GM21717 (cell line): ENCODE data around the gene ZNF474.

Experiments
- ATAC-seq: cut with Tn5 transposase; IDR thresholded peaks from one replicate; pipeline ENCODE4 v1.9.1; 2021; ENCODE audit warnings: mild to moderate bottlenecking, moderate library complexity; ENCODE audit not compliant: unreplicated experiment

The ZNF474 gene

DNA sequence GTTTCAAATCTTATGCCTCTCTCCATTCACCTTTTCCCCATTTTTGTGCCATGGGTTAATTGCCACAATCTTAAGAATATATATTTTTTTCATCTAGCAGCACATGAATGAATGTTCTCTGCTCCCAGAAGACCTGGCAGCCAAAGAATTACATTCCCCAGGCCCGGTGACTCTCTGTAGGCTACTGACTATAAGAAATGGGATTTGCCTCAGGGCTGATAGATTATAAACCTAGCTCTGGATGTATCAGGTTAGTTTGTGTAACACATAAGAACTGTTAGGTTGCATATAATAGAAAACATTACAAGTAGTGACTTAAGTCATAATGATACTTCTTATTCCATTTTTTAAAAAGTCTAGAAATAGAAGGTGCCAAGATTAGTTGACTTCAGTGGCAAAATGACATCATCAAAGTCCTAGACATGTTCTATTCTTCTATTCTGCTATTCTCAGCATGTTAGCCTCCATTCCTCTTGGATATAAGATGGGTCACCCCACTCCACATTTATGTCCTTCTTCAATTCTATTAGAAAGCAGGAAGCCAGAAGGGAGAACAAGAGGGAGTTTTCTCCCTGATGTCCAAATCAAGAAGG, 10.9 kb upstream of the ZNF474 start:
- no peak for ATAC-seq

DNA sequence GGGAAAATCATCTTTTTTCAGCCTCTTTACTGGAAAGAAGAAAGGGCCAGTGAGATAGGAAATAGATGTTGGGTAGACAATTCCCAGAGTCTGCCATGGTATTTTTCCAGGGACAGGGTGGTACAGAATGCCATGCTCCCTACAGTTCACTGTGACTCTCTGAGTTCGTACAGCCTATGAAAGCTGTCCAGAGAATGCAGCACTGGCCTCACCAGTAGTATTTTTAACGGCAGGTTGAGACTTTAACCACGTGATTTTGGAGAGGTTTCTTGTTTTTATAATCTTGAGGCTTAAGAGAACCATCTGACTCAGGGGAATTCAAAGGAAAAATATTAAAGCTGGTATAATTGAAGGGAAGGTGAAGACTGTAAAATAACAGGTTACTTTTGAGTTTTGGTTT, 10.1 kb upstream of the ZNF474 start:
- no peak for ATAC-seq

DNA sequence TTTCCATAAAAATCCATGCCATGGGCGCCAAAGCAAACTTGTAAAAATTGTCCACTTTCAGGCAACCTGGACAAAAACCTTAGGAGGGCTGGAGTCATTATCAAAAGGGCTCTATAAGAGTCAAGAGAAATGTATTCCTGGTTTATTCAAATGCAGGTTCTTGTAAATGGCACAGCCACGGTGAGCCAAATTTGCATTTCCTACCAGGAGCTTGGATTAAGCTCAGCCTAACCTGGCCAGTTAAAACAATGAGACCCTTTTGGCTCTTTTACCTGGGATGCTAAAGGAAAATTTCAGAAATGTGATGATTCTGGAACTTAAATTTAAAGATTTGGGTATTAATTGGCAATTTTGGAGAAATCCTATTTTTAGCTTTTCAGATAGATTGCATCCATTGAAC, 8.9 kb upstream of the ZNF474 start:
- no peak for ATAC-seq

DNA sequence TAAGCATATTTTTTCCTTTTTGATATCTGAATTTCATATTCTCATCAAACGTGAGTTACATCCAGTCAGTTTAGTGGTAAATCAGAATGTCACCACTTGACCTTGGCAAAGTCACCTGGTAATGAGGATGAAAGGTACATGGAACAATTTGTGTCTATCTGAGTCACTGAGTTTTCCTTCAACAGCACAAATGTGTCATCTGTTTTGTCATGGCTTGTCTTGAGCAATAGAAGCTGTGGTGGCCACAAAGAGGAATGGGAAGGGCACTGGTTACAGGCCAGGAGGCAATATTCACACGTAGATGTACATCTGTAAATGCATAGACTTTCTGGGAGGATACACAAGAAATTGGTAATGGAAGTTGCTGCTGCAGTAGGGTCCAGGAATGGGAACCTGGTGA, 8.4 kb upstream of the ZNF474 start:
- ATAC-seq = no peak

DNA sequence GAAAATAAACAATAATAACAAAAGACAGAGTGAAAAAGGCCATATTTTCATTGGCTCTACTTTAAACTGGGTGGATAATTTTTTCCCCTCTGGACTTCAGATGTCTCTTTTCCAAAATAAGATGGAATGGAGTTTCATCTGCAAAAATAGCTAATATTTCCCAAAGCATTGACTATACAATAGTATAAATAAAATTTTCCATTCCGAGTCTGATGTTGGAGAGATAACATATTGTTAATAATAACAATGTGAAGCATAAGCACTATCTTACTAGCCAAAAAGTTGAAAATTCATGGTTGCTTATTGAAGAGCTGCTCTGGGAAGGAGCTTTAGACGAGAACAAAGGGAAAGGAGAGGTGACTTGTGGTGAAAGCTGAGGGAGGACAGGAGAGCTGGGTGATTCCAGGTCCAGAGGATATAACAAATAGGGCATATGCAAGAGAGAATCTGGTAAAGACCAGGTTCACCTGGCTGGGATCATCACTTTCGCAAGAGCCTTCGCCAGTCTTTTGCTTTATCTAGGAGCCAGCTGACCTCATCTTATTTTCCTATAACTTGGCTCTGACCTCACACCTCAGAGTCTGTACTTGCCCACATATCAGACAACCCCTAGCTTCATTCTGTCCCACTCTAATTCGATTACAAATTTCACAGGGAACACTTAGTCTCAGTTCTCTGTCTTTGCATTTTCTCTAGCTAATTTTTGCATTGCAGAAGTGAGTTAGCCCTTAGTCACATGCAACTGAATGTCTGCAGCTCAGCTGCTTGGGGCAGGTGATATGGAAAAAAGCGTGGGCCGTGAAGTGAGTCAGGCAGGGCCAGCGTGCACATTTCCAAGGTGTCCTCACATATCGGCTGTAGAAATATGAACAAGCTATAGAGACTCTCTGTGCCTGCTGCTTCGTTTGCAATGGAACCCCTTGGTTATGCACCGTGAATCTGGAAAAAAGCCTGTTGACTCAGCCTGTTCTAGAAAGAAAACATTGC, 7.6 kb upstream of the ZNF474 start:
- ATAC-seq = no peak

DNA sequence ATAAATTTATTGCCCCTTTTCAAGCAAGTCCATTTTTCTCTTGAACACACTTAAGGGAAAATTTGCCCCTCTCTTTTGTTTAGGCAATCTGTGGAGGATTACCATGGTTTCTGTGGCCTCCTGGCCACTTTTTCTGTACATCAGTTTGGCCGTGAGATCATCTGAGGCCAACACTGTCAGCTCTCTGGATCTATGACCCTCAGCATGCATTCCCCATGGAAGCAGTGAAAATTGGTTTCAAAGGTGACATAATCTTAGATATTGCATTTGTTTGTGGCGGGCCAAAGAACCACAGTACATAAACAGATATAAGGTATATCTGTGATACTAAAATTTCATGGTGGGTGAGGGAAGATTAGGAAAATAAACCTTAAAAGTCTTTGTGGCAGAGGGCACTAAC, 4.6 kb upstream of the ZNF474 start:
- no peak for ATAC-seq

DNA sequence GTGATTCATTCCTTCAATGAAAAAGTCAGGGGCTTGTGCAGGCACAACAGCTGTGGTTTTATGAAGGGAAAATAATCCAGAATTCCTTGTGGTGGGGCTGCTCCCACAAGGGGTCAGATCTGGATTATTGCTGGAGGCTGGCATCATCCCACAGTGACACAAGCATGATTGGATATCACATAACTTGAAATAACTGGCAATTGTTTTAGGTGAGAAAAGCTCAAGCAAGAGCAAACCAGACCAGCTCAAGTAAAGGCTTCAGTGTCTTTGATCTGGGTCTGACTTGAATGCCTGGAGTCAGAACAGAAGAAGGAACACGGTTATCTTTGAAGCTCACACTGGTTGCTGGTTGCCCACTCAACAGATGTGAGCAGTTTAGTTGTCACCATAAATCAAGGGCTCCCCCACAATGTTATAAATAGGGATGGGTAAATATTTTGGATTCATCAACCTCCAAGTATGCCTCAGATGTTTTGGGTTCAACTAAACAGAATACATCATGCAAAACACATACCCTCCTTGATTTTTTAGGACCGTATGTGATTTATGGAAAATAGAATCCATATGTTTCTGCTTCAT, 3.1 kb upstream of the ZNF474 start:
- ATAC-seq = no peak

DNA sequence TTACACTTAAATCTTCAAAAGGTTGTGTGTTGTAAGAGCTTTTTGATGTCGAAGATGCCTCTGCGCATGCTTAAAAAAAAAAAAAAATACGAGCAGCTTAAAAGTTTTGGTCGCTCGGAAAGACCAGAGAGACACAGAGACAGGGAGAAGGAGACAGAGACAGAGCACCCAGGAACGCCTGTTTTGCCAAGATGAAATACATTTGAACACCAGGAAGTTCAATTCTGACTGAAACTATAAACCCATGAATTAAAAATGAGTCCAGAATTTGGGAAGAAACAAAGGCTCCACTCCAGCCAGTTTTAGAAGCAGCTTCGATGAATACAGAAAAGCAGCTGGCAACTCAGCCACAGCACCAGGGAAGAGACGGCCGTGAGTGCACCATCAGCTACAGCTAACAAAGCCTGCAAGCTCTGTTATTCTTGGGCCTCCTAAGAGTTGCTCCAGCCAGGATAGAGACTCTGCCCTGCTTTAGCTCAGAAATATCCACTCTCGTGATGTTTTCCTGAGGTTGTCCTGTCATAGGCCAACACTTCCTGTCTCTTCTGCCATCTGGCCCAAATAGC, 2.5 kb upstream of the ZNF474 start:
- ATAC-seq = no peak

DNA sequence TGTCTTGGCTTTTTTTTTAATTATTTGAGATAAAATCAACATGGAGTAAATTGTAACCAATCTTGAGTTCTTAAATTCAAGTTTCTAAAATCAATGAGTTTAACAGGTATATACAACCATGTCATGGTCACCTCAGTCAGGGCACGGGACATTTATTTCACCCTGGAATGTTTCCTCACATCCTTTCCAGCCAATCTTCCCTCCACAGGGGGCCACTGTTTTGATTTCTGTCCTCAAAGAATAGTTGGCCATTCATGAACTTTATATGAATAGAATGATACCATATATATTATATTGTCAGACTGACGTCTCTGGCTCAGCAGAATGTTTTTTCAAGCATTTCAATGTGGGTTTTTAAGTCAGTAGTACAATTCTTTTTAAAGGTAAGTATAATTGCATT, 806 bp downstream of the ZNF474 start:
- ATAC-seq = no peak

DNA sequence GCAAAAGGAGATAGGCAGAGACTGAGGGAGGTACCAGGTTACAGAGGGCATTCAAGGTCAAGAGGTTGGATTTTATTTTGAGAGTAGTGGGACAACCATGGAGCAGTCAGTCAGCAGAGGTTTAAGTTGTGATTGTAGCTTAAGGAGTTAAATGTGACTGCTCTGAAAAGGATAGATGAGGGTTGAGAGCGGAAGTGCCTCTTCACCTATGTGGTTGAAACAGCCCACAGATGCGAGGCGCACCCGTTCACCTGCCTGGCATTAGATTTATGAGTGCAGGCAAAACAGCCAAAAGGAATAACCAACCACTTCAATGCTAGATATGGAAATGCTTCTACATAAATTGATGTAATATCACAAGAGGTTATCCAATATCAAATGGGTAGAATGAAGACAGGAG, 8.4 kb downstream of the ZNF474 start:
- ATAC-seq = no peak

DNA sequence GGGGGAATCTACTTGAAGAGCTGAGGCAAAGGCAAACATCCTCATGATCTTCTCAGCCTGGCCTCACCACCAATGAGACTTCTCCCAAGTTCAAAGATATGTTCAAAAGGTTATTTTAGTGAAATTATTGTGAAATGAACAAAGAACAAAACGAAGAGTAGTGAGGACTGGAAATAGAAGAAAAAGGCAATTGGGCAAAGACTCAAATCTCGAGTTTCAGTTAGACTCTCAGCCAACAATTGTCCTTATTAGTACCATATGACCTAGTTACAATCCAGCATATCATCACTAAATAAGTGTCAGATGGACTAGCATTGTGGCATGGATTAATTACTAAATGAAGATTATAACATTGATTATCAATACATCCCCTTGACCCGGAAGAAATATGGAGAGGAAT, 9.0 kb downstream of the ZNF474 start:
- ATAC-seq = no peak

DNA sequence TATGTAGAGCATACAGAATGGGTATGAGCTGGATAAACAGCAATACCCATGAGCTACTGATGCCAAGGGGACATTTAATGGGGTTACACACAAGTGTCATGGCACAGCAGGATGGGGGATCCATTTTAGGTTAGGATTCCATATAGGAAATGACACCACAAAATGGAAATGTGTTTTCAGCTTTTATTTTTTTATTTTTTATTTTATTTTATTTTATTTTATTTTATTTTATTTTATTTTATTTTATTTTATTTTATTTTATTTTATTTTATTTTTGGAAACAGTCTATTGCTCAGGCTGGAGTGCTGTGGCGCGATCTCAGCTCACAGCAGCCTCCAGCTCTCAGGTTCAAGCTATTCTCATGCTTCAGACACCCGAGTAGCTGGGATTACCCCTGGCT, 11.6 kb downstream of the ZNF474 start:
- no peak for ATAC-seq

DNA sequence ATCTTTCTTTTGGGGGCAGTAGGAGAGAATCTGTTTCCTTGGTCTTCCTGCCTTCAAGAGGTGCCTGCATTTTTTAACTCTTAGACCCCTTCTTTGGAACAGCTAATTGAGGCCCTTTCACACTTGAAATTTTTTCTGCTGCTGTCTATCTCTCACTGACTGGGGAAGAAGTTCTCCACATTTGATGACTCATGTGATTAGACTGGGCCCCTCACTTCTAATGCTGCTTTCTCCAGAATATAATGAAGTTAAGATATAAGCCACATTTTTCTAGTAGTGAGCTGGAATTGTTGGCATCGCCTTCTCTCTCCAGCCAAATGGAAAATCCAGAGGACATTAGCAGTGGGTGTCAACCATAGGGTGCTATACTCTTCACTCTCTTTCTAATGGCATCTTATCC, 12.4 kb downstream of the ZNF474 start:
- no peak for ATAC-seq

DNA sequence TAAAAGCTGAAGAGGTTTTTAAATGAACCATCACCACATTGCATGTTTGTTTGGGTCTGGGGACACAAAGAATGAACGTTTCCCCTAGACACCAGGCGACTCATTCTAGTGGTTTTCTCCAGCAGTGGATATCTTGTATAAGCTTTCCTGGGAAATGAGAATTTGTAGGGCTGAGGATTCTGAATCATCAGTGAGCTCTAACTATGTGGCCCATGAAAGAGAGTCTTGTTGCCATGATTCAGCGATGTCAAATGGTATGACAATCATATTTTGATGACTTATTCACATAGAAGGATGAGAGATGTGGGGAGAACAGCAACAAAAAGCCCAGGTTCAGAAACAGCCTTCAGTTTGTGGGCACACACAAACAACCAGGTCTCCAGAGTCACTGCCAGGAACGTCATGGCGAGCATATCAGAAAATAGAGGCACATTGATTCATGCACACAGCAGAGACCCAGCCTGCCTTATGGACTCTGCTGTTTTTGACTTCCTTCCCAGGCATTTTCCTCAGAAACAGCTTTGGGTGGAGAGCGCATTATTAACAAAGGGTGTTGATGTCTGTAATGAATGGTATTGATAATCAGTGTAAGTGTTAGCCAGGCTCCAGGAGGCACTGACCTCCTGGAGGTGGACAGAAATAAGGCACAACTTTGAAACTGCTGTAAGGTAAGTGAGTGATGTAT, 13.3 kb downstream of the ZNF474 start:
- ATAC-seq = no peak

DNA sequence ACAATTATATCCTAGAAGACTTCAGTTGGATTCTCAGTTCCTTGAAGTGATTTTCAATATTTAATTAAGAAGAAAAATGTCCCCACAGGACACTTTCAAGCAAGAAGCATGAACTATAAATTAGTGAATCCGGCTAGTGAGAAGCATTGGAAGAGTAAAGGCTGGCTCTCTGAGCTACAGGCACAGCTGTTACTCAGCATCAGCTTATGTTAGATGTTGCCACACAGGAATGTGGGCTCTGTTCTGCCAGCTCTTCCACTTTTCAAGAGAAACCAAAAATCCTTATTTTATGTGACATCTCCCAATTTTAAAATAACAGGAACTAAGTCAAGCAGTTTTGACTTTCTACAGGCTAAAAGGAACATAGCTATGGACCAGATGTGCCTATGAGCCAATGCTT, 14.9 kb downstream of the ZNF474 start:
- ATAC-seq = no peak

DNA sequence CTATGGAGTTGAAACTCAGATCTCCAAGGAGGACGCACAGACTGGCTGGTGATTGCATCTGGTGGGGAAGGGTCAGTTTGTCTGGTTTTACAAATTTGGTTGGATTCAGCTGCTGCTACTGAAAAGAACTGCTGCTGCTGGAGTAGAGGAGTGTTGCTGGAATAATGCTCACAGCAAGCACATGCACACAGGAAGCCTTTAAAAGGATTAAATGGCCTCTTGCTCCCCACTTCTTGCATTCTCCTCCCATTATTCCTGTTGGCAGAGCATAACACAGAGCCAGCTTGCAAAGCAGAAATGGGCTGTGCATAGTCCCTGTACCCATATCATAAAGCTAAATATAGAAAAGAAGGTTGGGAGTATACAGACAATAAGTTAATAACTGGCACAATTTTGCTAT, 16.6 kb downstream of the ZNF474 start:
- ATAC-seq = no peak

DNA sequence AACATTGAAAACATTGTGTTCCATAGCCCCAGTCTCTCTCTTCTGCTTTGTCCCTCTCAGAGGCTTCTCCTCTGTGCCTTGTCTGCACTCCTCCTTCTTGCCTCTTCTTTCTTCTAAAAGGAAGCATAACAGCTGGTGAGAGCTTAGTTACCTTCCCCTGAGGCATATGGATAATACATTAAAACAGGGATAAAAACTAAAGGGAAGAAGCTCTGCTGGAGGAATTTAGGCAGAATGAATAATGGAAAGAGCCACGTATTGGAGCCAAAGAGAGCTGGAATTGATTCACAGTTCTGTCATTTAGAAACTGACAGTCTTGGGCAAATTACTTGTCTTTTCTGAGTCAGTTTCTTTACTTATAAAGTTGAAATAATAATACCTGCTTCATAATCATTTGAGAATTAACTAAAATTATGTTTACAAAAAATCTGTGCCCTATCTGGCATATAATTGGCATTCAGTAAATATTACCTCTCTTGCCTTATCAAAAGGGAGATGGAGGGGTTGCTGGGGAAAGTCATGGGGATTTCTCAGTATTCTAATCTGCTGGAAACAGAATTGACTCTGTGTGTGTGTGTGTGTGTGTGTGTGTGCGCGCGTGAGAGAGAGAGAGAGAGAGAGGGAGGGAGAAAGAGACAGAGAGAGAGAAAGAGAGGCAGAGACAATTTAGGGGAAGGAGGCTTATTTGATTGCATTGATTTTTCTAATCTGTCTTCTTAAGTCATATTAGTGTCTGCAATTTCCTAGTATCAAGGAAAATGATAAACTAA, 20.2 kb downstream of the ZNF474 start:
- ATAC-seq = no peak

DNA sequence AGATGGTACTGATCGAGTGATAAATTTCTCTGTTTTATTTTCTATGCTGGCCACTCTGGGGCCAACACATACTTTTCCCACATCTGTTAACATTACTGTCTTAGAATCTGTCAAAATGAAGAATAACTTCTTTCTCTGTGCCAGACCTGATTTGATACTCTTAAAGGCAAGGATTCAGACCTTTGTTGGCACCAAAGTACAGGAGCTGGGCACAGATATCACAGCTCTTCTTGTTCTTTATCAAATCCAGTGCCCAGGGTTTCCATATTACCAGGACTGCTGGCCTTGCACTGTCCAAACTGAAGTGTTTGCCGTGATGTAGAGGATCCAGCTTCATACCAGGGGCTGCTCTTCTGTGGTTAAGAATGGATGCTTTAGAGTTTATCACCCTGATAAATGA, 20.9 kb downstream of the ZNF474 start:
- ATAC-seq = no peak

DNA sequence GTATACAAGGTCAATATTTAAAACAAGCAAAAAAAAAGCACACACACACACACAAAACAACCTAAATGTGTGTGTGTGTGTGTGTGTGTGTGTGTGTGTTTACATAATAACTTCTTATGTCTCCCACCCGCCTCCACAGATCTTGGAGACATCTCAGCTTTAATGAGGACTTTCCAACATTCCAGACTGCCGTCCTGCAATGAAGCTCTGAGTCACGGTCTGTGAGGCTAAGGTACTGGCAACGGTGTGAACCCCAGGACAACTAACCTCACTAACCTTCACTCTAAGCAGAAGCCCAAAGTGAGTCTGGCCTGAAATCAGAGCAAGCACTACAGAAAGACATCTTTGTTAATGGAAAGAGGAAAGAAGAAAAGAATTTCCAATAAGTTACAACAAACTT, 22.3 kb downstream of the ZNF474 start:
- ATAC-seq = no peak

DNA sequence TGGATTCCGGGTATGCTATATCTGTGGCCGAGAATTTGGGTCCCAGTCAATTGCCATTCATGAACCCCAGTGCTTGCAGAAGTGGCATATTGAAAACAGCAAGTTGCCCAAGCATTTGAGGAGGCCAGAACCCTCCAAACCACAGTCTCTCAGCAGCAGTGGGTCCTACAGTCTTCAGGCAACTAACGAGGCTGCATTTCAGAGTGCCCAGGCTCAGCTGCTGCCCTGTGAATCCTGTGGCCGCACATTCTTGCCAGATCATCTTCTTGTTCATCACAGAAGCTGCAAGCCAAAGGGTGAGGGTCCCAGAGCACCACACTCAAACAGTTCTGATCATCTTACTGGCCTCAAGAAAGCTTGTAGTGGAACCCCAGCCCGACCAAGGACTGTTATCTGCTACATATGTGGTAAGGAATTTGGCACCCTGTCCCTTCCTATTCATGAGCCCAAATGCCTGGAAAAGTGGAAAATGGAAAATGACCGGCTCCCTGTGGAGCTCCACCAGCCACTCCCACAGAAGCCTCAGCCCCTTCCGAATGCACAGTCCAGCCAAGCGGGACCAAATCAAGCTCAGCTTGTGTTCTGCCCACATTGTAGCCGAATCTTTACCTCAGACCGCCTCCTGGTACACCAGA, 23.0 kb downstream of the ZNF474 start:
- ATAC-seq = no peak
